Stimulated activated CD8-positive, alpha-beta memory T cell treated with anti-CD3 and anti-CD28 coated beads, Interleukin-15, amount 100 ng/mL, for 4 hours (primary cell): ENCODE measurements around the gene SCN3B.

ENCODE experiments used
- DNase-seq, 2 donors: peaks; one replicate each; pipeline ENCODE4 v3.0.0-alpha.2; 2020; ENCODE audit warnings: low read depth in 2 of 2

The SCN3B gene

DNA sequence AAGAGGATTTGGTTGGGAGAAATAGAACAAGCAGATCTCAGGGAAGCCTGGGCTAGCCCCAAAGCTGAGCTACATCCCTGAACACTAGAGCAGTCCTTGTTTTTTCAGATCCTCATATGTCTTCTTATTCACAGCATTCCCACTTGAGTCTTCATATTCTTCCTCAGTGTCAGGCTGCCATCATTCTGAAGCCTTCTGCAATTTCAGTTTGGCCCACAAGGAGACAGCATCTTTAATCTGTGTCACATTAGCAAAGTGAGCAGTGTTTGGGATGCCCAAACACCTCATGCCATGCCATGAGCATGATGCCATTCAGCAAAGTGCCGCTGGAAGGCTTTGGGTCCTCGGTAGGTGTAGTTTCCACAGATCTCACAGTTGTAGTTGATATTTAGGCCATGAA lies 56.6 kb downstream of the SCN3B start:
- DNase-seq = no peak

DNA sequence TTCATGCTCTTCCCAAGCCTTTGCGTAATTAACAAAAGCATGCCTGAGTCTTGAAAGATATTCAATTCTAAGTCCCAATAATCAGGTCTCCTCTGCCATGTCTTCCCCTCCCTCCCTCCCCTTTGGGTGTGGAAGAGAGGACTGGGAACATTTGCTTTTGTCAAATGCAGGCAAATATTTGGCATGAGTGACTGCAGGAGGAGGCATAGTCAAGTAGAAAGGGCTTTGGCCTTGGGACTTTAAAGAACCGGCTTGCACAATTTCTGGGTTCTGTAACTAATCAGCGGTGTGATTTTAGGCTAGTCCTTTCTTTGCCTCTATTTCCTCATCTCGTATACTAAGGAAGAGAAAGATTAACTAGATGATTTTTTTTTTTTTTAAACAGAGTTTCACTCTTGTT lies 59.5 kb downstream of the SCN3B start:
- no peak for DNase-seq

DNA sequence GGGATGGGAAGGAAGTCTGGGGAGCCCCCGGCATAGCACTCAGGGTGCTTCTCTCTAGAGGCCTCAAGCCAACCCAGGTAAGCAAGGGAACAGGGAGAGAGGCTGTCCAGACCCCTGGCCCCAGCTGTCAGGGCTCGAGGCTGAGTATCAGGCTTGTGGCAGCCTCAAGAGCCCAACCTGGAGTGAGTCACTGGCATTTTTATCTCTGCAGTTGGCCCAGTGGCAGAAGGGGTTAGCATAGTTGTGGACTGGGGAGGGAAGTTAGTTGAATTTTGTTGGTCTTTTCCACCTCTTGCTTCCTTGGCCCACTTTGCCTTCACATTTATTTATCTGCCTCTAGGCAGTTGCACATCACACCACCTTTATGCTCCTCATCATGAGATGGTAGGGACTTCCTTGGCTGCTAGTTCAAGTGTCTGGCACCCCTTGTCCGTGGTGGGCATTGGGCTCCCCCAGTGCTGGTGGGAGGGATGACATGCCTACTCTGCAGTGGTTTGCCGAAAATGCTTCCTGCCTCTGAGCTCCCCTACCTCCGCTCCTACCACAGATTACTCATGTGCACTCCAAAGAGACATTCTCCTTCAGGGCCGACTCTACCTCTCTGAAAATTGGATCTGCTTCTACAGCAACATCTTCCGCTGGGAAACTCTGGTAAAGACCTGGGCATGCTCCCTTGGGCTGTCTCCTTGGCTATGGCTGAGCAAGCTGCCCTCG lies 60.1 kb downstream of the SCN3B start:
- DNase-seq = no peak

DNA sequence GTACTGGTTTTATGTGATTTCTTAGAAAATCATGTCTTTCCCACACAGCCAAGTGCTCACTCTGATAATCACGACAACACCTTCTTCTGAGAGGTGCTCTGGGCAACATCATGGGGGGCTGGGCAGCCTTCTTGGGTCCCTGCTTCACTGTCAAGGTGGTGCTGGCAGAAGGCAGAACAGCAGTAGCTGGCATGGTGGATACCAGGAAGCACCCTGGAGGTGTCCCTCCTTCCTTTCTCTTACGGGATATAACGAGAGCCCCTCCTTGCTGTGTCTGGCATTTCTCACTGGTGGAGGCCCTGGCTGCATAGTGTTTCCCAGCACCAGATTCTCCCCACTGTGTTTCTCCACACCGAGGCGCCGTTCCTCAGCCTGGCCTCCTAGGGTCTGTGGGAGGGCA lies 60.9 kb downstream of the SCN3B start:
- no peak for DNase-seq

DNA sequence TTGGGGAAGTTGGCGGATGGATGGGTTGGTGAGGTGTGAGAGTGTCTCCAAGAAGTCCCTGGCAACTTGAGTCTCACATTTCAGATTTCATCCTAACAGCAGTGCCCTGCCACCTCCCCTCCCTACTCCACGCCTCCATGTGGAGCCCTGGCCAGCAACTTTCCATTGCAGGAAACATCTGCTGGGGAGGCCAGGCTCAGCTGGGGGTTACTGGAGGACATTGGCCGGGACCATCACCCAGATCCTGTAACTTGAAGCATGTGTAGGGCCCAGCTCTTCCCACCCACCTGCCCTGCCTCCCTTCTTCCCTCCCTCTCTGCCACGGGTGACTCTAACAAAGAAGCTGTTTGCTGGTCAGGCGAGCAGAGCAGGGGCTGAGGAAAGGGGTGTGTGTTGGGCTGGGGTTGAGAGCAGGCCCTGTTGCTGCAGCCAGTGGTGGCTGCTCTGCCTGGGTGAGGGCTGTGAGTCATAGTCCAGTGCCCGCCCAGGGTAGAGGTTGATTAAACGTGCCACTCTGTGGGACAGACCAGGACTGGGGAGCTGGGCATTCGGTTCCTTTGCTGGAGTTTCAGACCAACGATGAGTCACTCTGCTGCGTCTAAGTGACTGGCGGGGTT lies 64.0 kb downstream of the SCN3B start:
- no peak for DNase-seq

DNA sequence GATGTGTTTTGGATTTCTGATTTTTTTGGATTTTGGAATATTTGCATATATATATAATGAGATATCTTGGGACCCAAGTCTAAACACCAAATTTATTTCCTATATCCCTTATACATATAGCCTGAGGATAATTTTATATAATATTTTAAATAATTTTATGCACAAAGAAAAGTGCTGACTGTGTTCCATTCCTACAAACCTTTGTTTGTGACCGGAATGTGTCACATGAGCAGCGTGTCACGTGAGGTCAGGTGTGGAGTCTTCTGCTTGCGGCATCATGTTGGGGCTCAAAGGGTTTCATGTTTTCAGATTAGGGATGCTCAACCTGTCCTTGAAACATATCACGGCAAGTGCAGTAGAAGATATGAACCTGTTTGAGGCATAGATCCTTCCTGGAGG lies 65.6 kb downstream of the SCN3B start:
- DNase-seq = no peak

DNA sequence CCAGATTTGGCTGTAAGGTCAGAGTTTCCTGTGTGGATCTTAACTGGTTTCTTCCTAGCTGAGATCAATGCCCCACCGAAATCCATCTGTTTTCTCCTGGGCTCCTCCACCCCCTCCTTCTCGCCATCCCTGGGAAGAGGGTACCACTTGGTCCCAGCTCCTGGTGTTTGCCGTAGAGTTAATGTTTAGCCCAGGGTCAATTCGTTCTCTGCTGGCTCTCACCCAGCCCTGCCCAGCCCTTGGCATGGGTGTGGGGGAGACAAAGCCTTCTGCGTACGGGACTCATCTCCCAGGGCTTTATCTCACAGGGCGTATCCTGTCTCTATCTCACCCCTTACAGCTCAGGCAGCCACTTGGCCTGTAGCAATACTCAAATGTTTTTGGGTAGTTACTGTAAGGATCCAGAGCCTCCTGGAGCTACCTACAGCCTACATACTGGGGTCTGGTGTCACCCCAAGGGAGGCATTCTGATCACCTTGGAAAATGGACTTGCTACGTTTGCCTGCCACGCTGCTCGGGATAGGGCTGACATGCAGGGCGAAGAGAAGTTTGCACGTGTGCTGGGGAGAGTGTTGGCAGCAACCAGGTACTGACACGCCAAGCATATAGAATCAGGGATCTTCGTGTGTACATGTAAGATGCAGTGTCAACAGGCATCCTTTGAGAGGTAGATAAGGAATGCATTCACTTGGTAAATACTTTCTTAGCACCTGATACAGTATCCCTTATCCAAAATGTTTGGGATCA lies 66.1 kb downstream of the SCN3B start:
- no peak for DNase-seq

DNA sequence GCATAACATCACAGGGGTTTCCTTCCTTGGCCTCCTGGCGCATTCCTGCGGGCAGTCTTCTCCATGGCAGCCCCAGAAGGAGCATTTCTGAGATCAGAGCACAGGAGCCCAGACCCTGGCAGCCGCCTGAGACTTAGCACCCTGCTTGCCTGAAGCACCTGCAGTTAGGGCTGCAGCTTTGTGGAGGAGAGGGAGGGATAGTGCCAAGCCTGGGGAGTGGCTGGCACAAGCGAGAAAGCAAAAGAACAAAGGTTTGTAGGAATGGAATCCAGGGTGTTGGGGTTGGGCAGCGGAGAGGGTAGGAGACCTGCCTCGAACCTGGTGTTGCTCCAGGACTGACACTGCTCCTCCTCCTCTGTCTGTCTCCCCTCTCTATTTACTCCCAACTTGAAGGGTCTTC lies 66.9 kb downstream of the SCN3B start:
- DNase-seq = no peak

DNA sequence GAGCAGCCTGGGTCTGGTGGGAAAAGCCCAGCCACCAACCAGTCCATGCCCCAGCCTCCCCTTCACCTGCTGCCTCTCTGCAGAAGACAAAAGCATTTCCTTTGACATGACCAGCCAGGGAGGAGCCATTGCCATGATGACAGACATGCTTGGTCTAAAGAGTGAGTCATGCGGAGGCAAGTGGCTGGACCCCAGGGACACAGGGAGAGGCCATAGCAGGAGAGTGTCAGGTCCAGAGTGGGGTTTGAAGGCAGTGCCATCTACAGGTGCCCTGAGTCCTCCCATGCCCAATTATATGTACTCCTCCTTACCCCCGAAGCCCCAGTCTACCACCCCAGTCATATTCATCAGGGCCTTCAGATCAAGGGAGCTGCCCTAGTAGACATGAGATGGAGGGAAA lies 67.4 kb downstream of the SCN3B start:
- no peak for DNase-seq

DNA sequence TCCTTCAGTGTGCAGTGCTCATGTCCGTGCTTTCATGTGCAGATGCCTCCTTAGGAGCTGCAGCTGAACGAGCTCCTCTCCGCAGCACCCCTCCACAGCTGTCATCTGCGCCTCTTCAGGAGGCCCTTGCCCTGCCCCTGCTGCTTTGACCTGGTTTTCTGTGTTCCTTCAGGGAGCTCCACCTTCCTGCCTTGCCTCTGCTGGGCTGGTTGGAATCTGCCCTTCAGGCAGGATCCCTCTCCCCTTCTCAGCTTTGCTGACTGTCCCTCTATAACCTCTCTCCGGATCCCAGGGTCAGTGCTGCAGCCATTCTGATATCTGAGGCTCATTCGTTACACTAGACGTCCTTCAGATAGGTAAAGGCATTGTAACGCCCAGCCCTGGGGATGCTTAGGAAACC lies 67.9 kb downstream of the SCN3B start:
- no peak for DNase-seq

DNA sequence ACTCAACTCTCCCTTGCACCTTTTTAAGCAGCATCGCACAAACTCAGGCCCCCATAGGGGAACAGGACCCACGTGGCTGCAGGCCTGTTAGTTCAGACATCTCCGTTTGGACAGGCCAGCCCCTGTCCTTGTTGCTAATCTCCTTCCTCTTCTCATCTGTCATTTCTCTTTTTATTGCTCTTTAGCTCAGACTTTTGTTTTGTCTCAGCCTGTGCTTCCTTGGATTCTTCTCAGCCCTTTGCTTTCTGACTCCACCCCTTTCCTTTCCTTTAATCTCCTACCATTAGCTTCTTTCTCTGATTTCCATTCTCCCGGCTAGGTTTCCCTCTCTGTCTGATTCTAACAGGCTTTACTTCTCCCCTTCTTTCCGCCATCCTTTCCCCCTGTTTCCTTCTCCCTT lies 68.7 kb downstream of the SCN3B start:
- DNase-seq = no peak

DNA sequence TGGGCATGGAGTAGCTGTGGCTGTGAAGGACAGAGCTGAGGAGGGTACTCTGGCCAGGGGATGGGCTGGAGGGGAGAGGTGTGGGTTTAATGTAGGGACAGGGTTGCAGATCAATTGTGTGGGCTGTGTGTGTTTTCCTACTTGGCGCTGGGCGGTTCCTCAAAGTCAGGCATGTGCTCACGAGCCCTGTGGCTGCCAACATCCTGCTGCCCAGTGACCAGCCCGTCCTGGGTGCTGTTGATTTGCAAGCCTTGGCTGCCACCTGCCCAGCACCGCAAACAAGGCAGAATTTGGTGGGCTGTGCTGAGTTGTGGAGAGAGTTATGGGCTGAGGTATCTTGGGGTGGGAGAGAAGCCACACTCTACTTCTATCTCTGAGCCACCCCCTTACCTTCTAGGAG lies 69.2 kb downstream of the SCN3B start:
- no peak for DNase-seq

DNA sequence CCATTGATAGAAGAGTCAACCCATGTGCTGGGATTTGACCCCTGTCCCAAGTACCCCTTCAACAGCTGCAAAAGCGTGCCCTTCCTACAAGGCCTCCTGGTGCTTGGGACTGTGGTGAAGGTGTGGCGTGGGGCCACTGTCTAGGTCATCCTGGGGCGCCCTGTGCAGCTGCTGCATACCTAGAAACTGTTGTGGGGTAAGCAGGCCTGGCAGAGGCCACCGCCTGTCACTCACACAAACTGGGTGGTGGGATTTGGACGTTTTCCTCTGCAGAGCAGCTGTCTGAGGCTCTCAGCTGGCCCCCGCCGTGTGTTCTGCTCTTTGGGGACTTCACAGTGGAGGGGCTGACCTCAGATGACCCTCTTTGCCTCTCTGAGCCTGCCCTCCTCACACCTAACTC lies 69.7 kb downstream of the SCN3B start:
- no peak for DNase-seq

DNA sequence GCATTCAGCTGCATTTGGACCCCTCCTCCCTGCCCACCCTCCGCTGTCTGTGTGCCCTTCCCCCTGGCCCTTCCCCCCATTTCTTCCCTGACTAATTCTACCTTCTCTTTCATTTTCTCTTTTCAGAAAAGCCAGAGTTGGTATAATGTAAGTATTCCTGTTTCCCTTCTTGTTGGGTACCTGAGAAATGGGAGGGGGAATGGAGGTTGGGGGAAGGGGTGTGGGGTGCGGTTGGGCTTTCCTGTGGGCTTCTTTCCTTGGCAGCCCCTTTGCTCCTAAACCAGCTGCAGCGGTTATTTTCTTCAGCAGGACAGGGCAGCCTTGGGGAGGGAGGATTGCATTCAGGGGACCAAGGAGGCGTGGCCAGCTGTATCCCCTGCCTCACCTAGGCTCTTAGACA lies 70.2 kb downstream of the SCN3B start:
- DNase-seq = no peak

DNA sequence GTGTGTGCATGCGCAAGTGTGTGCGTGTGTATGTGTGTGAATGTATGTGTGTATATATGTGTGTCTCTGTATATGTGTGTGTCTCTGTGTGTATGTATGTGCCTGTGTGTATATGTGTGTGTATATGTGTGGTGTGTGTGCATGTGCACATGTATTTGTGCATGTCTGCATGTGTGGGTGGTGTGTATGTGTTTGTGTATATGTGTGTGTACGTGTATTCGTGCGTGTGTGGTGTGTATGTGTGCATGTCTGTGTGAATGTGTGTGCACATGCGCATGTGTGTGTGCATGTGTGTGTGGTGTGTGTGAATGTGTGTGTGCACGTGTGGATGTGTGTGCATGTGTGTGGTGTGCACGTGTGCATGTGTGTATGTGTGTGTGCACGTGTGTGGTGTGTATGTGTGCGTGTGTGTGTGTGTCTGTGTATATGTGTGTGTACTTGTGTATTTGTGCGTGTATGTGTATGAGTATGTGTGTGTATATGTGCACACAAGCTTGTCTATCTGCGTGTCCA lies 71.4 kb downstream of the SCN3B start:
- DNase-seq = no peak

DNA sequence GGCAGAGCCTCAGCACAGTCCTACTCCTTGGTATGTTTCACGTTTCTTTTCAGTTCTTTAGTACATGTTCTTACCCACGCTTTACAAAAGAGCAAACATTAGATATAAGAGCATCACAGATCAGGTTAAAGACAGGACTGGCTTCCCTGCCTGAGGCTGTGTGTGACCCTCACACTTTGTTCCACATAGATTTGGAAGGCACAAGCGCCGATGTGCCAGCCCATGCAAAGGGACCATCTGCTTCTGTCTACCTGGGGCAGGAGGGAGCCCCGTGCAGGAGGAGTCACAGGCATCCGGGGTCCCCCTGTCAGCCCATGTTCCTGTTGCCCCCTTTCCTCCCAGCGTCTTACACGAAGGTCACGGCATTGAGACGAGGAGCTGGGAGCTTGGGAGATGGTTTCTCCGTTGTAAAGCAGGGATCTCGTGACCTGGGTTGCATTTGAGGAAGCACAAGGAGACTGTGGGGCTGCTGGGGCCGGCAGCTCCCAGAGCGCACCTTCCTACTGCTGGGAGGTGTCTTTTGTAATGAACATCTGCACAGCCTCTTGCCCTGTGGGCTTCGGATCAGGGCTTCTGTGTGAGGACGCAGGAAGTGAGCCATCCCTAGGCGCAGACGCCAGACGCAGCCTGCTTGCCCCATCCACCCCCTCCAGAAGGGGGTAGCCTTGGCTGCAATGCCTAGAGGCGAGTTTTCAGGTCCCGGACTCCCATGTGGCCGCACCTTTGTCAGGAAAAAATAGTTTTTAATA lies 72.6 kb downstream of the SCN3B start:
- DNase-seq = no peak

DNA sequence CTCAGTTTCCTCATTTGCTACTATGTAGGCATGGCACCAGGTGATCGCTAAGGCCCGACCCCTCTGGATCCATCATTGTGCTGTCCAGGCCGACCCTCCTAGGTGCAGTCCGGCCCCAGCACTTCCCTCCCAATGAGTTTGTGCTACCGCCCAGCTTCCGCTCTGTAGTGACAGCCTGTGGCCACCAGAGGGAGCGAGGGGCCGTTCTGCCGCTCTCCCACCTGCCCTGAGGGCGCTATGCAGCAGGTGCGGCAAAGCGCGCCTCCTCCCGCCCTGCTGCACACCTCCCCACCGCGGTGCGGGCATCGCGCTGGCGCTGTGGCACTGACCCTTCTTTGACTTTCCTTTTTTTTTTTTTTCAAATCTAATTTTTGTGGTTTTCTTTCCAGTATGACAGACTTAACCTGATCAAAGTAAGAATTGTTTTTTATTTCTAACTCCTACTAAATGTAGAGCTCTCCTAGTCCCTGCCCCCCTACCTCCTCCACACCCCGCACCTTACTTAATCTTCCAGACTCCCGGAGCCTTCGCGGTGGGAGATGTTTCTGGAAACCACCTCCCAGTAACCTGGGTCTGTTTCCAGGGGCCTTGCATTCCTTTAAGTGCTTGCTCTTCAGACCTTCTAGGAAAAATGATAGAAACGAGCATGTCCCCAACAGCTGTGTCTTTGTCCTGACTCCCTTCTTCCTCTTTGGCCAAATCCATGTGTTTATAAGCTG lies 73.7 kb downstream of the SCN3B start:
- DNase-seq = peak; percentile 23 to 26

DNA sequence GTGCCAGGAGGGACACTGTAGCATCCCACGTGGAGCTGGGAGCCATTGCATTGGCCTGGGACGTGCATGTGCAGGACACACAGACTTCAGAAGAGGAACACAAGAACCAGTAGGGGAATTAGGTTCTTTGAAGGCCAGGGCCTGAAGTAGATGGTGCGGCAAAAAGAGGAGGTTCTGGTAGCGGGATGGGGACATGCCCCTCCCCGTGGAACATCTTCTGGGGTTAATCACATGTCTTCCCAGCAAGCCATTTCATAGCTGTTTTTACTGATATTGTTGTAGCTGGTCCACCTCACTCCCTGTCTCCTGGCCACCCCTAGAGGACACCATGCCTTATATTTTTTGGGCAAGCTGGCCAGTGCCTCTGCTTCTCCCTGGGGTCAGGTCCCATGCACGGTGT lies 74.3 kb downstream of the SCN3B start:
- DNase-seq = no peak

DNA sequence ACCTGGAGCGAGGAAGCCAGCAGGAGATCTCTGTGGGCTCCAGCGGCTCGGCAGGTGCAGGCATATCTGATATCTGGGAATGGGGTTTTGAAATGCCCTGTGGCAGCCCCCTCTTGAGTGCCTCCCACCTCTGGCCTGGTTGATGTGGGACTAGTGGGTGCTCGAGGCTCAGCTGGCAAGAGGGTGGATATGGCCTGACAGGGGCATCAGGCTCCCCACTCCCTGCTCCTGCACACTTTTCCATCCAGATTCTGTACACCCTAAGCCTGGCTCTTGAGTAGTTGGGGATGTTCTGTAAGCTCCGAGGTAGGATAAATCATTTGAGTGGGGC lies 75.0 kb downstream of the SCN3B start:
- DNase-seq = no peak
